Caki2 (cell line): ENCODE data around the gene NOC2L. TPM values are rescaled to one million over a fixed set of nuclear protein-coding genes. Genes with fewer than 3 reads are reported as not detected.

Source experiments
- DNase-seq: peaks from one replicate; pipeline ENCODE4 v3.0.0-alpha.2; 2015; ENCODE audit warnings: low read depth
- in situ Hi-C: cut with HindIII; loops from 2 replicates; pipeline ENCODE4 v1.10.0; 2016; ENCODE audit warnings: low sequenced_read_pairs, low pct_unique_long_range_greater_than_20kb, mixed read lengths
- total RNA-seq: library from RNA; depleted of rRNA; stranded (reverse); fragments of >200 nt; shearing (Covaris generic); gene quantifications from 2 replicates; pipeline ENCODE4 v1.2.3, GENCODE V29; 2014; ENCODE audit warnings: low replicate concordance

NOC2L gene
- total RNA-seq, 1 experiment from 2014 or later: 140 TPM

DNA sequence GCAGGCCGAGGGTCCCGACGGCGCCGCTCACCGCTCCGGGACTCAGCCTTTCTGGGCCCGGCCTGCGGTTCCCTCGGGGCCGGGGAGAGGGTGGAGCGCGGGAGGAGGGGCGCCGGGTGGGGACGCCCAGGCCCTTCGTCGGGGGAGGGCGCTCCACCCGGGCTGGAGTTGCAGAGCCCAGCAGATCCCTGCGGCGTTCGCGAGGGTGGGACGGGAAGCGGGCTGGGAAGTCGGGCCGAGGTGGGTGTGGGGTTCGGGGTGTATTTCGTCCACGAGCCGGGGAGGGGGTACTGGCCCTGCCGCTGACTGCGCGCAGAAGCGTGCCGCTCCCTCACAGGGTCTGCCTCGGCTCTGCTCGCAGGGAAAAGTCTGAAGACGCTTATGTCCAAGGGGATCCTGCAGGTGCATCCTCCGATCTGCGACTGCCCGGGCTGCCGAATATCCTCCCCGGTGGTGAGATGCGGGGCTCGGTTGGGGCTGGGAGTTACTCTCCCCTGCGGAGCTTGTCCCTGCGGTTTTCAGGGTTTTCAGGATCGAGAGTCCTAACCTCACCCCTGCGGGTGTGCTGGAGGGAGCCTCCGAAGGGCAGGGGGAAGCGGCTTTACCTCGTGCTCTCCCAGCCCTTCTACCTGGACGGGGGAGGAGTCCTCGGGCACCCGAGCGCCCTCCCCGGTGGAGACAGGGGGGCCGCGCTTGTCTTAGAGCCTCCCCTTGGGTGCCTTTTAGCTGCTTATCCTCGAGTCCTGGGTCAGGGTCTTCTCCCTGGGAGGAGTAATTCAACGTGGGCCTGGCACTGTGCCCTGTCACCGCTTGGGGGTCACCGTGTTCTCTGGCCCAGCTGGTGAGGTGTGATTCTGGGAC is 33.3 kb downstream of the NOC2L start:
- no peak for DNase-seq
- in situ Hi-C loops: no loop called here

DNA sequence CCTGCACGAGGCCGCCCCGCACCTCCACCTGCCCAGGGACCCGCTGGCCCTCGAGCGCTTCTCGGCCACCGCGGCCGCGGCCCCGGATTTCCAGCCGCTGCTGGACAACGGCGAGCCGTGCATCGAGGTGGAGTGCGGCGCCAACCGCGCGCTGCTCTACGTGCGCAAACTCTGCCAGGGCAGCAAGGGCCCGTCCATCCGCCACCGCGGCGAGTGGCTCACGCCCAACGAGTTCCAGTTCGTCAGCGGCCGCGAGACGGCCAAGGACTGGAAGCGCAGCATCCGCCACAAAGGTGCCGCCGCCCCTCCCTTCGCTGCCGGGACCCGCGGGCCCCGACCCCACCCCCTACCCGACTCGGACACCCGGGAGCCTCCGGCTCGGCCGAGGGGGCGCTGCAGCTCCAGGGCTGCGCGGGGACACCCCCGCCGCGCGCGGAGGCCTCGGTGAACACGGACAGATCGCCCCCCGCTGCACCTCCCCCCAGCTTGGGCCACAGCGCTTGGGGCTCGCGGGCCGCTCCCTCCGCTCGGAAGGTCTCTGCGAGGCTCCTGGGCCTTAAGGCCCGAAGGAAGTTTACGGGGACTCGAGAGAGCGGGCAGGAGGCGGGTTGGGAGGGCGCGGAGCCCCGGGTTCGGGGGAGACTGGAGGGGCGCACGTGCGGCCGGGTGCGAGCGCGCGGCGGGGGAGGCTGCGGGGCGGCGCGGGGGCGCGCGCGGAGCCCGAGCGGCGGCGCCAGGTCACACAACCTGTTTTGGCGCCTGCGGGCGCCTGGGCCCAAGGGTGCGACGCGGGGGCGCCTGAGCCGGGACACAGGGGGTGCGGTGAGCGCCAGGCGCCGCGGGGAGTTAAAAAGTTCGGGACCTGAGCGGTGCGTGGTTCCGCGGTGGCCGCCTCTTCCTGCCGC is 34.1 kb downstream of the NOC2L start:
- DNase-seq: no peak
- in situ Hi-C loops: no loop called here

DNA sequence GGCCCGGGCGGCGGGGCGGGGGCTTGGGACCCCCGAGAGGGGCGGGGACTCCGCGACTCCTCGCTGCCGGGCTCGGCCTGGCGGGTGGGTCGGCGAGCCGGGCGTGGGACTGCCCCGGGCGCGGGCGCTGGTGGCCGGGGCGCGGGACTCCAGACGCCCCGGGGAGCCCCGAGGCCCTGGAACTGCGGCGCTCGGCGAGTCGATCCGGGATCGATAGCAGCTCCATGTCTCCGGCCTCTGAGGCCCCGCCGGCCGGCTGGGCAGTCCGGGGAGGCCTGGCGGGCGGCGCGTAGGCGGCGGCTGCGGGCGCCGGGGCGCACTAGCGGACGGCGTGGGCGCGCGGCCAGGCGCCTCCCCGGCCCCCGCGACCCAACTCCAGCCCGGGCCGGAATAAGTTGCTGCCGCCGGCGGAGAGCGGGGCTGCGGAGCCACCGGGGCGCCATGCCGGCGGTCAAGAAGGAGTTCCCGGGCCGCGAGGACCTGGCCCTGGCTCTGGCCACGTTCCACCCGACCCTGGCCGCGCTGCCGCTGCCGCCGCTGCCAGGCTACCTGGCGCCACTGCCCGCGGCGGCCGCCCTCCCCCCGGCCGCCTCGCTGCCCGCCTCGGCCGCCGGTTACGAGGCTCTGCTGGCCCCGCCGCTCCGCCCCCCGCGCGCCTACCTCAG is 34.9 kb downstream of the NOC2L start:
- DNase-seq: no peak

DNA sequence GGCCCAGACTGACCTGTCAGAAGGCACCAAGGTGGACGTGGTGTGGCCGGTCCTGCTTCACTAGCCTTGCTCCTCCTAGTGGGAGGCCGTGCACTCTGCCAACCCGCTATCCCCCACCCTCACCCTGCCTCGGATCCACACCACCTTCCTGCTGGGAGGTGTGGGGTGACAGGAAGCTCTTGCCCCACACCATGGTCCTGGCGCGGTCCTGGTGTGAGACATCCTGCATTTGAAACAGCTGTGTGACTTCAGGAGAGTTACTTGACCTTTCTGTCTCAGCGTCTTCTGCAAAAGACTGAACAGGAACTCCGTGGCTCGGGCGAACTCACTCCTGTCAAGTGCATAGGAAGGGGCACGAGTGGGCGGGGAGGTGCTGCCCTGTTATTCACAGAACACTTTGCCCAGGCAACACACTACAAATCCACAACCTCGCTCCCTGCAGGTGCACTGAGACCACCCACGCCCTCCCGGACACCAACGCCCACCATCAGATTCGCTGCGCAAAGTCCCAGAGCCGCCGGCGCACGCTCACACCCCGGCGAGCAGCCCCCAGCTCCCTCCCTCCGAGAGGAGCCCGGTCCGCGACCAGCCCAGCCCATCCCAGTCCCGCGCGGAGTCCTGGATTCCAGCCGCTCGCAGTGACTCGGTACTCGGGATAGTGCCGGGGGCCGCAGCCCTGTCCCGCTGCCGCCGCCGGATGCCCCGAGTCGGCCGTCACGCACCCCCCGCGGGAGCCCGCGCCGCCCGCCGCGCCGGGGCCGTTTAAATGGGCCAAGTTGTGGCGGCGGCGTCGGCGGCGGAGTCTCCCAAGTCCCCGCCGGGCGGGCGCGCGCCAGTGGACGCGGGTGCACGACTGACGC is 35.7 kb downstream of the NOC2L start, which contains the start of gene SAMD11:
Gene SAMD11, plus strand, starts transcription at position 793 of the 860 bp plus-strand sequence. CDS start 509 bp downstream, outside the sequence.
- in situ Hi-C loops: no loop called here
- DNase-seq: peak; percentile 66

More for the DNA sequence above, 34.9 kb downstream of the NOC2L start:
- in situ Hi-C loops: no loop called here

DNA sequence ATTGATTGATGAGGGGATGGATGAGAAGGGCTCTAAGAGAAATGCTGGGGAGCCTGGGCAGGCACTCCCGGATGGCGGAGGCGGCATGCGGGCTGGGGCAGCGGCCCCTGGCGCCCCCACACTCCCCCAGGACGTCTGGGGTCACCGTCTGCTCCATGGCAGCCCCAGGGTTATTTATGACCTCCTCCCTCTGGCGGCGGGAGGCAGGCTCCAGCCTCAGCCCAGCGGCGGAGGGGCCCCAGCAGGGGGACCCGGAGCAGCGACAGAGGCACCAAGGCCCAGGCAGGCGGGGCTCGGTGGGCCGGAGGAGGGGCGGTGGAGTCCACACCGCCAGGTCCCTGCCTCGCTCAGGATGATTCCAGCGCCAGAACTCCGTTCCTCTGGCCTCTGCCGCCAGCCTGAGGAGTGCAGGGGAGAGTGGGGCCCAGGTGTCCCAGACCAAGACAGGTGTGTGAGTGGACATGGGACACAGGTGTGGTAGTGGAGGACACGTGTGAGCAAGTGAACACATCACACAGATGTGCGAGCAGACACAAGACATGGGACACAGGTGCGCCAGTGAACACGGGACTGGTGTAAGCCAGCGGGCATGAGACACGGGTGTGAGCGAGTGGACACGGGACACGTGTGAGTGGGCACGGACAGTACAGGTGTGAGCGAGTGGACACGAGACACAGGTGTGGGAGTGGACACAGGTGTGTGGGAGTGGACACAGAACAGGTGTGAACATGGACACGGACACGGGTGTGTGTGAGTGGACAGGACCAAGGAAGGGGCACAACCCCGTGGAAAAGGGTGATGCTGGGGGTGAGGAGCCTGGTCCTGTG is 37.8 kb downstream of the NOC2L start:
- in situ Hi-C loops: no loop called here
- peak; percentile 80 for DNase-seq

DNA sequence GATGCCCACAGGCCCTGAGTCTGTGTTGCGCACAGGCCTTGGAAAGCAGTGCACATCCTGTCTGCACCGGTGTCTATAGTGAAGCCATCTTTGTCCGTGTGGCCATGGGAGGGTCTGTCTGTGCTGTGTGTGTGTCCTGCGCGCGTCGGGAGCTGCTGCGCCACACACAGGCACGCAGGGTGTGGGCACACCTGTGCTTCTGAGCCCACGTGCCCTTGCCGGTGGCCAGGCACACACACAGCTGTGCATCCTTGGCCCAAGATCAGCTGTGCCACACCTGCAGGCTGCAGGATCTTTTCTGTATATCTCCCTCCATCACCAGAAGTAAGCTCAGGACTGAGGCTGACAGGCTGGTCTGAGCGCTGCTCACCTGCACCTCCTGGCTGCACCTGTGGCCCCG is 38.5 kb downstream of the NOC2L start:
- no peak for DNase-seq
- in situ Hi-C loops: no loop called here

DNA sequence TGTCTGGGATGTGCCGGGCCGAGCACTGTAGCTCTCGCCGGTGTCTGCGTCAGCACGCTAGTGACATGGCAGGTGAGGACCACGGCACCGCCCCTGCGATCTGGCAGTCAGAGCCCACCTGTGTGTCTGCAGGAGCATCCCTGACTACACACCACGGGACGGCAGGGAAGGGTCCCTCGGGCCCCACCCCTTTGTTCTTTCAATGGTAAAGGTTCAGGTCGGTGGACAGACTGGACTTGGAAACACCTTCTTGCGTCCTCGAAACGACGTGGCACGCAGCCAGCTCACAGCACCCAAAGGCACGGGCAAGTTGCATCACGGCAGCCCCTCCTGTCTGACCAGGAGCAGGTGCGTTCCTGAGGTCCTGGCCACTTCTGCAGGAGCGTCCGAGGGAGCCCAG is 39.0 kb downstream of the NOC2L start:
- no peak for DNase-seq
- in situ Hi-C loops: no loop called here

DNA sequence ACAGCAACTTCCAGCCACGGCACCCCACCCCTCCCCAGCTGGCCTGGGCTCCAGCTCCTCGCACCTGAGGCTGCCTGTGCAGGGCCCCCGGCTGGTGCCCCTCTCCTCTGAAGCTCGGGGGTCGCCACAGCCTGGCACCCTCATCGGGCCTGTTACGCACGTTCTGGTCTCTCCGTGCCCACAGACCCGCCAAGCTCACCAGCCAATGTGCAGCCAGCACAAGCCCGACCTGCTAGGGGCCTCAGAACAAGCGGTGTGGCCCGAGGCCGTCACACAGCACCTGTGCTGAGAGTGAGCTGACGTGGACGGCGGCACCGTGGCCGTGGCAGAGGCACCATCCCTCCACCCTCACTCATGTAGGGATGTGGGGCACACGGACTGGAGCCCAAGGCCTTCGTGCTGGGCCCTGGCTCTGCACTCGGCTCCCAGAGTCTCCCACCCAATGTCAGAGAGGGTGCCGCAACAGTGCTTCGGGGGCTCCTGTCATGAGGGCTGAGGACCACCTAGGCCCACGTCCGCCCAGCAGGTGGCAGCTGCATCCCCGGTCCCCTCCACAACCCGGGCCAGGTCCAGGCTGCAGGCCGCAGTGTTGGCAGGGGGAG is 39.7 kb downstream of the NOC2L start:
- in situ Hi-C loops: no loop called here

DNA sequence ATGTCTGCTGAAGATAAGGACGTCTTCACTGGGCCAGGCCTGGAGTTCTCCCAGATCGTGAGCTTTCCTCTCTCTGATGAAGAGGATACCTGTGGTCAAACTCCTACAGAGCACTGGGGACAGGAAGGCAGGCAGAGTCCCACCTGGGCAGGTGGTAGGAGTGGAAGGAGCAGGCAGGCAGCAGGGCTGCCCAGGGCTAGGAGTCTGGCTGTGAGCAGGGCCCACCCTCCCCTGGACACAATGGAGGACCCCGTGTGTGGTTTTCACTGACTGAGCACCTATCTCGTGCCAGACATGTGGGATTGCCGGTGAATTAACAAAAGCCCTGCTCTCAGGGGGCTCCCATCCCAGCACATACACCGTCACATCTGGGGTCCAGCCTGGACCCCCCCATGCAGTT is 40.2 kb downstream of the NOC2L start:
- no peak for DNase-seq
- in situ Hi-C loops: no loop called here

More for the DNA sequence above, 39.7 kb downstream of the NOC2L start:
- DNase-seq: no peak

DNA sequence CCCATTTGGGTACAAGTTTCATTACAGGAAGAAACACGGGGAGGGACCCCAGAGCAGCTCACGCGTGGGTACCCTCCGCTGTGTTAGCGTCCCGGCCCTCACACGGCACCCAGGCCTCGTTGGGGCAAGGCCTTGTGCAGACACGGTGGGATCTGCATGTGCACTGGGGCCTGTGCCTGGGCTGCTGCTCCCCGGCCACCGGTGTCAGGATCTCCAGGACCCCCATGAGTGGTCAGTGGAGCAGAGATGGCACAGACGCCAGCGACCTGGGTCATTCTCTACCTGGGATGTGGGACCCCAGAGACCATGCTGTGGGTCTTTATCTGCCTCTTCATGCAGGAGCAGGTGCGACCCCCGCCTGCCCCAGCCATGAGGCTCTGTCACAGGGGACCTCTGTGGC is 40.7 kb downstream of the NOC2L start:
- in situ Hi-C loops: no loop called here

DNA sequence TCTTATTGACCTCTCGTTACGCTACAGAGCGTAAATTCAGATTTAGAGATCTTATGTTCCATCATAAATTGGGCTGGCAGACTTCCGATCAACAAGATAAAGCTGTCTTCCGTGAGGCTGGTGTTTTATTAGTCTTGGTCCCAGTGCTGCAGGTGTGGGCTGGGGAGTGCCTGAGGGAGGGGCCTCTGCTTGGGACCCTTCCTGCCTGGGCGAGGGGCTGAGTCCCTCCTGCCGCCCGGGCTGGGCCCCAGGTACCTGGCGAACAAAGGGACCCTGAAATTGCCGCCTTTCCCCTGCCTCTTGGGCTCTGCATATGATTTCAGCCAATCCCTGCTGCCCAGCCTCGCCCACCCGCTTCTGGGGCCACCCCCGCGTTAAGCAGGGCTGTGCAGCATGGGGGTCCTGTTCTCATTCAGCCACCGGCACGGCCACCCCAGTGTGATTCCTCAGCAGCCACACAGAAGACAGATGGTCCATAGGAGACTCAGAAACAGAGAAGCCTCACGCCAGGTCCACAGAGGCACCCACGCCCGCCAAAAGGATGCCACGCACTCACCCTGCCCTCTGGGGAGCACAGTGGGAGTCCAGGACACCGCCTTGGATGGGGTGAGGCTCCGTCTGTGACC is 41.5 kb downstream of the NOC2L start:
- DNase-seq: no peak
- in situ Hi-C loops: no loop called here

More for the DNA sequence above, 40.7 kb downstream of the NOC2L start:
- DNase-seq: no peak

DNA sequence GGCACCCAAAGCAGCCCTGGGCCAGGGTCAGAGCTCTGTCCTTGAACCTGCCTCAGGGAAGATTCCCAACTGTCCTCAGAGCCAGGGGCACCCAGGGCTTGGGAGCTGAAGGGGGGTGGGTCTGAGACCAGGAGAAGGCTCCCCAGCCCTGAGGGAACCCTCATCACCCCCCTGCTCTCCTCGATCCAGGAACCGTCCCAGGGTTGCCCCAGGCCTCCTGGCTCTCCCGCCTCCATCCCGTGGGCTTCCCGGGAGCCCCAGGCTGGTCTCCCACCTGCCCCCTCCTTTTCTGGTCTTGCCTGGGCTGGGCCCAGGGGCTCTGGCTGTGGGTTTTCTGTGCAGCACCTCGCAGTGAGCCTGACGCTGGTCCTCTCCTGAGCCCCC is 42.0 kb downstream of the NOC2L start:
- no peak for DNase-seq
- in situ Hi-C loops: no loop called here

DNA sequence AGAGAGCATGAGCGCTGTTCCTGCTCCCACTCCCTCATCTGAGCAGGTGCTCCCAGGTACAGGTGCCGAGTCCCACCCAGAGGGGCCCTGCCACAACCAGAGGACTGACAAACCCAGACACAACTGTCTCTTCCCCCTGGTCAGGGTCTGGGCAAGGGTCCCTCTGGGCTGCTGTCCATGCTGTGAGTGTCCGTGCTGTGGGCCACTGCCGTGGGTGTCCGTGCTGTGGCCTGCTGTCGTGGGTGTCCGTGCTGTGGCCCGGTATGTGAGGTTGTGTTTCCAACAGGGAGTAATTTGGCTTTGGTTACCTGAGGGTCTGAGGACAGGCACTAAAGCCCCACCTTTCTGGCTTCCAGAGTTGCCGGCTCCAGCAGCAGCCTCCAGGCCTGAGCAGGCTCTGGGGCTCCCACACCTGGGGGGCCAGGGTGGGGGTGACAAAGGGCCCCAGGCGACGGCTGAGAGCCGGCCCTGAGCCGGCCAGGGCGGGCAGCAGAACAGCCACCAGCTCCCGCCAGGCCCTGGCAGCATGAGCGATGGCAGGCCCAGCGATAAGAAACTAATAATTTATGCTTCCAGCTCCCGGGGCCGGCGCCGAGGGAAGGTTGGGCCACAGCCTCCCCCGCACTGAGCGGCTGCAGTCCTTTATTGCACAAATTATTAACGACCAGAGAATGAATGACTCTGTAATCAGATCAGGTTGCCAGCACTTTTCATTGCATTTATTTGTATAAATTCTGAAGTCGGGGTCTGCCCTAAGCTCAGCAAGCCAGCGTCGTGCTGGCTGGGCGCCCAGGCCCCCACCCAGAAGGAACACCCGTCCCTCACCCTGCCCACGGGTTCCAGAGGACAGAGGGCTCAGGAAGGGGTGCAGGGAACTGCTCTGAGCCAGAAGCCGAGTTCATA is 42.6 kb downstream of the NOC2L start:
- DNase-seq: no peak
- in situ Hi-C loops: no loop called here

DNA sequence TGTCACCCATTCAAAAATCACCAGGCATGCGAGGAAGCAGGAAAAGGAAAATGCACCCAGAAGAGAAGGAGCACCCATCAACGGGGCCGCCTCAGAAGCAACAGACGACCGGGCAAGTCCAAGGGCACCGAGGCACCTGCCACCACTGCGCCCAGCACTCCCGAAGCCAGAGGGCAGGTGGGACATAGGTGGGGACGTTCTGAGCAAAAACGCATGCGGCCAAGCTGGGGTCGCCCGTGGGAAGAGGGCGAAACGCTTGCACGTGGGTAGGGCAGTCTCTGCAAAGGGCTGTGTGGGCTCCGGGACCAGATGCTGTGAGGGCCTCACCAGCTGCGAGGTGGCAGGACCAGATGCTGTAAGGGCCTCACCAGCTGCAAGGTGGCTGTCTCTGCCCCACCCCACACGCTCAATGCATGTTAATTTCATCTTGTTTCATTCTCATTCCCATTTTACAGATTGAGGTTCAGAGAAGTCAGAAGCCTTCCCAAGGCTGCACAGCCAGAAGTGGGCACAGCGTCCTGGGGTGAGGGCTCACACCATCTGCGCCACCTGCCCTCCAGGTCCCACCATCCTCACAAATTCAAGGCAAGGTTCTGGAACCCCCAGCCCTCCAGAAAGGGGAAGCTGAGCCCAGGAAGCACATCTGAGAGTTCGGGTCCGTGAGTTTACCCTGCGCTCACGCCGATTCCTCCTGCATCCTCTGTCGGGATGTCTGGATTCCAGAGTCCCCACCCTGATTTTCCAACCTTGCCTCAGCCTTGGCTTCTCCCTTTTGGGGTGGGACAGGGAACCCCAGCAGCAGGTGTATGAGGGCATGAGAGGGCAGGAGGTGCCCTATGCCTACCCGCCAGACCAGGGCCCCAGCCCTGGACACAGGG is 43.5 kb downstream of the NOC2L start:
- DNase-seq: no peak
- in situ Hi-C loops: no loop called here
